CD4-positive, alpha-beta T cell treated with Interleukin-6 at 100 ng/mL for 8 hours (primary cell): Measurements from ENCODE around the gene ASB1.

Experiments used
- DNase-seq: peaks from one replicate; pipeline ENCODE4 v3.0.0-alpha.2; 2020; ENCODE audit warnings: mixed read lengths, low spot score

Gene ASB1

DNA sequence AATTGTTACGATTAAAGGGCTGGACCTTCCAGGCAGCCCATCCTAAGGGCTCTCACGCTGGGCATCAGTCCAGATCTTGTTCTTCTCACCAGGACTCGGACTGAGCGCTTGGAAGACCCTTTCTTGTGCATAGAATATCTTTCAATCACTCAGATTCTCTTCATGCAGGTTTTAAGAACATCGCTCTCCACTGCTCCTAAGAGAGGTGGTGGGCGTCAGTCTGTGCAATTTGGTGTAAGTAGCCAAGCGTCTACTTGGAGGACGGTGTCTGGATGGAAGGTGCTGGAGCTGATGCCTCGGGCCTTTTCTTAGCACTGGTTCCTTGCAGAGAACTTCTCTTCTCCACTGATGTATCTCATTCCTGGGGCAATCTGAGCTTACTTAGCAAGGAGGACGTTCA, 68.7 kb downstream of the ASB1 start:
- DNase-seq, result no peak

GRCh38 chr2:238496756-238497609, 70.3 kb downstream of the ASB1 start:
- no peak for DNase-seq

- DNase-seq, result no peak
Observed at GRCh38 chr2:238497610-238498005, 70.9 kb downstream of the ASB1 start.

DNA sequence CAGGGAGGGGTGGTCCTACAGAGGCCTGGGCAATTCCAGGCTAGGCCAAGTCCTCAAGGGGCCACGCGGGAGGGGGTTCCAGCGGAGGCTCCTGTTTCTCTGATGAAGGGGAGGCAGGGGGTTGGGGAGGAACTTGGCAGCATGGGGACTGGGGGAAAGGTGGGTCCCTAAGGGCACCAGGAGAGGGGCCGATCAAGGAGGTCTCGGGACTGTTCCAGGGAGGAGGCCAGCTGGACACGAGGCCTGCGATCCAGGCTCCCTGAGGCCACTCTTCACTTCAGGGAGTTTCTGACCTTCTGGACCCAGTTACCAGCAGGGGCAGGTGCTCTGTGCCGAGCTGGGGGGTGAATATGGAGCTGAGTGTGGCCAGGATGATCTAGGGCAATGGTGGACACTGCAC, 71.5 kb downstream of the ASB1 start:
- DNase-seq, result no peak

GRCh38 chr2:238498691-238499295, 72.1 kb downstream of the ASB1 start:
- DNase-seq, result no peak

DNA sequence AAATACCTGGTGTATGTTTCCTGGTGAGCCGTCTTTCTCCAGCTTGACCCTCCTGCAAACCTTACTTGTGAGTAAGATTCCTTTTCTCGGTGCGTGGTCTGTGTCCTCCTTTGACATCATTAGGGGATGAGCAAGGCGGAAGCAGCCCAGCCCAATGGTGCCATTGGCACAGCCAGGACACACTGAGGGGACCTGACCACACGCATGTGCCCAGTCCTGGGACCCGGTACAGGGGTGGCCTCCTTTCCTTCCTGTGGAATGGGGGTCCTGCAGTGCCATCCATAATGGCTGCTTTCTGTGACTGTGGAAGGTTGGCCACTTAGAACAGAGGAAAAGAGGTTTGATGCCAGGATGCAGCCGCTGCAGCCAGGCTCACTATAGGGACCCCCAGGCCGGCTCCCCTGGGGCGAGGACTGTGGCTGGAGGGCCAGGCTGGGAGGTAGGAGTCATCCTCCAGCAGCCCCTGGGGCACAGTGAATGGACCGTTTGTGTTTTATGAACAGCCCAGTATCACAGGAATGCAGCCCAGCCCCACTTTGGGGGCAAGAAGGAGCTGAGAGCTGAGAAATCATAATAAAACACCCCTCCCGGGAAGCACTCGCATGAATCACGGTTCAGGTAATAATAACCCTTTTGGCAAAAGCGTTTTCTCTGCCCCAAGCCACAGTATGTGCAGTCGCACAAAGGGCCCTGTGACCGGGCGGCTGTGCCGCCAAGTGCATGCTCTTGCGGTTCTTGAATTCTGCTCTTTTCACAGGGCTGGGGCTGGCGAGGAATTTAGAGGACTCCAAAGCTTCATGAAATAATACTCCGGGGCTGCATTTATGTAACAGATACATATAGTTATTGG, 73.2 kb downstream of the ASB1 start:
- DNase-seq, result no peak

DNA sequence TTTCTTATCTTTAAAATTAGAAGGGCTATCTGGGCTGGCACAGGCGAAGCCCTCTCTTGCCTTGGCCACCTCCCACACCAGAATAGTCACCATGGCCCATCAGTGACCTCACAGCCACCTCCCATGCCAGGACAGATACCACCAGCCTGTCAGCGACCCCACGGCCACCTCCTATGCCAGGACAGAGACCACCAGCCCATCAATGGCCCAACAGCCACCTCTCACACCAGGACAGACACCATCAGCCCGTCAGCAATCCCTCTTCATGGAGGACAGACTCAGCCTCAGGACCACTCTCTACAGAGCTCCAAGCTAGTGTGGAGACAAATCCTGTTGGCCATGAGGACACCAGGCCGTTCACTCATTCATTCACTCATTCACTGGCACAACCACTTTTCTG, 74.6 kb downstream of the ASB1 start:
- no peak for DNase-seq
